ENCODE measurements around the gene FAAP20. TPM values are rescaled to one million over a fixed set of nuclear protein-coding genes. Genes with fewer than 3 reads are reported as not detected.

FAAP20 gene
- total and polyA plus RNA-seq, 4 donors = 49.0 to 124 (median 60.5) TPM

GRCh38 chr1:2145946-2146835 lies 48.4 kb downstream of the FAAP20 start:
- ATAC-seq (ENCODE audit: low FRiP score) = no peak
- H3K27ac ChIP-seq (ENCODE audit: low read depth in 1 of 2, low read length in 2 of 2) = no peak overlapping the region
- intact Hi-C loops (cut with DNase I) = no loop called here
- H3K4me1 ChIP-seq (ENCODE audit: control insufficient read depth in 1 of 2, insufficient read depth in 2 of 2, low read length in 2 of 2) = no peaks in the 10 kb centered on the region
- H3K27me3 ChIP-seq (ENCODE audit: control insufficient read depth in 1 of 2, insufficient read depth in 2 of 2, low read length in 1 of 2) = no peaks in the 10 kb centered on the region
- DNase-seq = peak in 1 of 2 donors; percentile 70
- H3K36me3 ChIP-seq (ENCODE audit: control insufficient read depth in 1 of 2, insufficient read depth in 2 of 2, low read length in 1 of 2) = no peaks in the 10 kb centered on the region
- WGBS, 2 donors = 78 to 84% methylated on average over 19 of the region's 19 CpGs
- H3K4me3 ChIP-seq (ENCODE audit: low read length in 2 of 2) = no peak overlapping the region
- no peaks in the 10 kb centered on the region for H3K9me3 ChIP-seq (ENCODE audit: control insufficient read depth, low read length)

GRCh38 chr1:2144501-2145090 lies 50.0 kb downstream of the FAAP20 start:
- Histone ChIP-seq H3K4me1 (ENCODE audit: control insufficient read depth in 1 of 2, insufficient read depth in 2 of 2, low read length in 2 of 2) (no peaks in the 10 kb centered on the region), H3K36me3 (ENCODE audit: control insufficient read depth in 1 of 2, insufficient read depth in 2 of 2, low read length in 1 of 2) (no peaks in the 10 kb centered on the region), H3K9me3 (ENCODE audit: control insufficient read depth, low read length) (no peaks in the 10 kb centered on the region), H3K27me3 (ENCODE audit: control insufficient read depth in 1 of 2, insufficient read depth in 2 of 2, low read length in 1 of 2) (no peaks in the 10 kb centered on the region), H3K27ac (ENCODE audit: low read depth in 1 of 2, low read length in 2 of 2) (no peak overlapping the region), H3K4me3 (ENCODE audit: low read length in 2 of 2) (no peak overlapping the region)
- 92% methylated on average over 15 of the region's 15 CpGs for WGBS, 2 donors
- intact Hi-C loops (cut with DNase I) = no loop called here
- ATAC-seq (ENCODE audit: low FRiP score) = no peak
- peak; percentile 19 to 76 for DNase-seq

GRCh38 chr1:2143814-2144500 lies 50.6 kb downstream of the FAAP20 start:
- peak; percentile 22 for ATAC-seq (ENCODE audit: low FRiP score)

GRCh38 chr1:2141025-2141424 lies 53.5 kb downstream of the FAAP20 start:
- H3K9me3 ChIP-seq (ENCODE audit: control insufficient read depth, low read length) = no peaks in the 10 kb centered on the region
- WGBS, 2 donors = 29 to 43% methylated on average over 4 of the region's 4 CpGs
- ATAC-seq (ENCODE audit: low FRiP score) (no peak), DNase-seq (peak; percentile 6 to 23)
- H3K27ac ChIP-seq (ENCODE audit: low read depth in 1 of 2, low read length in 2 of 2) = no peak overlapping the region
- intact Hi-C loops (cut with DNase I) = no loop called here
- no peaks in the 10 kb centered on the region for H3K27me3 ChIP-seq (ENCODE audit: control insufficient read depth in 1 of 2, insufficient read depth in 2 of 2, low read length in 1 of 2)
- no peak overlapping the region for H3K4me3 ChIP-seq (ENCODE audit: low read length in 2 of 2)
- no peaks in the 10 kb centered on the region for H3K36me3 ChIP-seq (ENCODE audit: control insufficient read depth in 1 of 2, insufficient read depth in 2 of 2, low read length in 1 of 2)
- H3K4me1 ChIP-seq (ENCODE audit: control insufficient read depth in 1 of 2, insufficient read depth in 2 of 2, low read length in 2 of 2) = no peaks in the 10 kb centered on the region

More at GRCh38 chr1:2143814-2144500, 50.6 kb downstream of the FAAP20 start:
- DNase-seq = peak; percentile 29 to 59
- Histone ChIP-seq H3K36me3 (ENCODE audit: control insufficient read depth in 1 of 2, insufficient read depth in 2 of 2, low read length in 1 of 2) (no peaks in the 10 kb centered on the region), H3K4me3 (ENCODE audit: low read length in 2 of 2) (no peak overlapping the region), H3K27ac (ENCODE audit: low read depth in 1 of 2, low read length in 2 of 2) (no peak overlapping the region), H3K4me1 (ENCODE audit: control insufficient read depth in 1 of 2, insufficient read depth in 2 of 2, low read length in 2 of 2) (no peaks in the 10 kb centered on the region), H3K27me3 (ENCODE audit: control insufficient read depth in 1 of 2, insufficient read depth in 2 of 2, low read length in 1 of 2) (no peaks in the 10 kb centered on the region), H3K9me3 (ENCODE audit: control insufficient read depth, low read length) (no peaks in the 10 kb centered on the region)
- intact Hi-C loops (cut with DNase I) = no loop called here
- 92% methylated on average over 30 of the region's 30 CpGs for WGBS, 2 donors

Other genes starting within 250 kb of the FAAP20 start
- under 1 TPM in 1 of 2 donors, not detected in 1; 0.36 TPM for gene CFAP74, start 191.0 kb downstream of the FAAP20 start, total RNA-seq
- gene CFAP74, start 191.0 kb downstream of the FAAP20 start, polyA plus RNA-seq = not detected
- 1 to 10 TPM in 1 of 2 donors, under 1 TPM in 1; 0.49 to 1.2 TPM for gene GABRD, start 175.4 kb downstream of the FAAP20 start, total RNA-seq
- not detected for gene GABRD, start 175.4 kb downstream of the FAAP20 start, polyA plus RNA-seq
- gene PRKCZ, start 144.4 kb downstream of the FAAP20 start, total RNA-seq = 1 to 10 TPM; 3.2 to 5.2 TPM
- gene PRKCZ, start 144.4 kb downstream of the FAAP20 start, polyA plus RNA-seq = 10 to 100 TPM in 1 of 2 donors, 1 to 10 TPM in 1; 1.5 to 23.2 TPM
- gene SKI, start 33.5 kb upstream of the FAAP20 start, total RNA-seq = 100 to 1,000 TPM; 114 to 129 TPM
- 10 to 100 TPM; 20.7 to 34.7 TPM for gene SKI, start 33.5 kb upstream of the FAAP20 start, polyA plus RNA-seq
- 10 to 100 TPM in 1 of 2 donors, 1 to 10 TPM in 1; 4.7 to 12.0 TPM for gene MORN1, start 196.8 kb upstream of the FAAP20 start, total RNA-seq
- gene MORN1, start 196.8 kb upstream of the FAAP20 start, polyA plus RNA-seq = 1 to 10 TPM in 1 of 2 donors, under 1 TPM in 1; 0.50 to 9.0 TPM
- gene RER1, start 197.1 kb upstream of the FAAP20 start, total RNA-seq = 10 to 100 TPM; 91.0 to 99.8 TPM
- gene RER1, start 197.1 kb upstream of the FAAP20 start, polyA plus RNA-seq = 10 to 100 TPM; 41.1 to 75.8 TPM
- gene PEX10, start 217.8 kb upstream of the FAAP20 start, total RNA-seq = 10 to 100 TPM in 1 of 2 donors, 1 to 10 TPM in 1; 9.8 to 13.1 TPM
- gene PEX10, start 217.8 kb upstream of the FAAP20 start, polyA plus RNA-seq = 10 to 100 TPM in 1 of 2 donors, 1 to 10 TPM in 1; 4.0 to 15.3 TPM